GM23338 (cell line): Measurements from ENCODE around the gene SLC41A3.

Experiments used
- CREB1 ChIP-seq: fragments of 250-450 bp; sonication (Bioruptor Pico); IDR thresholded peaks from 2 replicates; pipeline ENCODE4 v1.5.0; 2020; ENCODE audit warnings: low read depth, mild to moderate bottlenecking, moderate library complexity
- CTCF ChIP-seq, 2 experiments: fragments of 200-600 bp in 1 of 2; sonication (generic) in 1 of 2; conservative IDR thresholded peaks; 2 replicates each; pipeline versions ENCODE4 v1.5.1 to v1.6.1; 2016 to 2017; ENCODE audit warnings: antibody characterized with exemption in 2 of 2, low read depth in 2 of 2, mild to moderate bottlenecking in 2 of 2, moderate library complexity in 1 of 2
- ETS1 ChIP-seq: IDR thresholded peaks from 2 replicates; pipeline ENCODE4 v1.6.1; 2016; ENCODE audit warnings: antibody characterized with exemption
- EZH2 ChIP-seq: fragments of 200-600 bp; sonication (generic); IDR thresholded peaks from one replicate; pipeline ENCODE4 v1.8.0; 2017; ENCODE audit warnings: antibody characterized with exemption, mild to moderate bottlenecking, low read depth; ENCODE audit not compliant: unreplicated experiment
- EZH2phosphoT487 ChIP-seq: fragments of 200-600 bp; sonication (generic); IDR thresholded peaks from one replicate; pipeline ENCODE4 v1.8.1; 2018; ENCODE audit warnings: antibody characterized with exemption; ENCODE audit not compliant: unreplicated experiment
- POLR2AphosphoS5 ChIP-seq: IDR thresholded peaks from 2 replicates; pipeline ENCODE4 v1.6.1; 2016; ENCODE audit warnings: antibody characterized with exemption, low read depth
- REST ChIP-seq: IDR thresholded peaks from one replicate; pipeline ENCODE4 v1.6.1; 2018; ENCODE audit warnings: antibody characterized with exemption; ENCODE audit not compliant: unreplicated experiment
- ZNF462 ChIP-seq: fragments of 250-450 bp; sonication (Bioruptor Pico); IDR thresholded peaks from 2 replicates; pipeline ENCODE4 v1.5.0; 2020; ENCODE audit warnings: mild to moderate bottlenecking, moderate library complexity

DNA sequence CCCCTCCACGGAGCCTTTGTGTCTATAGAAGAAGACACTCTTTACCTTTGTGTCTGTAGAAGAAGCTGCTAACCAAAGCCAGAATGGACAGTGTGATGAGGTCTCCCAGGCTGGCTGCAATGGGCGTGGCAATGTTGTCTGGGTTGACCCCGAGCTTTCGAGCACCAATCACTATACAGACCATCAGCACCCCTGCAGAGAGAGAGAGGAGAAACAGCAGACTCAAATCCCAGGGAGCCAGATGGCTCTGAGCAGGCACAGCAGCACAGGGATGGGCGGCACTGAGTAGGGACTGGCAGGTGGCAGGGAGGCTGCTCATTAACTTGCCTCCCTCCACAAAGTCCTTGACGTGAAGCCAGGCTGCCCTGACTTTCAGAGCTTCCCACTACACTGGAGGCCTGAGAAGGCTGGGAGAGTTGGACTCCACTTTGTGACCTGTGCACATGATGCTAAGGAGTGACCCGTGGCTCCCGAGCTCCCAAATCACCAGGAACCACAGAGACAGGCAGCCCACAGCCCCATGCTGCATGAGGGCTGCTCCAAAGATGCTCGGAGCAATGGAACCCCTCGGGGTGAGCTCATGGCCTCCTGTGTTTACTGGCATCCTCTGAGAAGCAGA is 61.1 kb downstream of the SLC41A3 start:
- TF ChIP-seq CTCF (conservative IDR thresholded peaks at IDR 0.05; ENCODE audit: low read depth in 2 of 2) (no peak), POLR2AphosphoS5 (no peak), CREB1 (CRISPR knock-in tag) (no peak), EZH2phosphoT487 (no peak), ZNF462 (CRISPR knock-in tag) (no peak), EZH2 (no peak), REST (no peak), ETS1 (no peak)
